Brain microvascular endothelial cell (primary cell): ENCODE results near the gene PTPN3.

Source experiments
- DNase-seq: peaks from one replicate; pipeline ENCODE4 v3.0.0-alpha.2; 2020
- H3K27ac ChIP-seq: fragments of 250-450 bp; sonication (Bioruptor Pico); 2 replicates; pipeline ENCODE4 v1.5.1; 2020; ENCODE audit warnings: mild to moderate bottlenecking, moderate library complexity
- H3K27me3 ChIP-seq: fragments of 250-450 bp; sonication (Bioruptor Pico); replicated peaks from 2 replicates; pipeline ENCODE4 v1.5.1; 2020; ENCODE audit warnings: mild to moderate bottlenecking
- H3K36me3 ChIP-seq: fragments of 250-450 bp; sonication (Bioruptor Pico); replicated peaks from 2 replicates; pipeline ENCODE4 v1.5.1; 2020; ENCODE audit warnings: mild to moderate bottlenecking
- H3K4me3 ChIP-seq: 2 replicates; pipeline ENCODE4 v1.5.1; 2011; ENCODE audit warnings: low read depth, mild to moderate bottlenecking, control low read depth, low read length, moderate library complexity
- CTCF ChIP-seq: IDR thresholded peaks from 2 replicates; pipeline ENCODE4 v1.5.1; 2011; ENCODE audit warnings: low read depth, mild to moderate bottlenecking, moderate library complexity, low read length, control low read depth, inconsistent platforms; ENCODE audit errors: missing control alignments
- in situ Hi-C: cut with HindIII; loops from 2 replicates; pipeline ENCODE4 v1.10.0; 2017; ENCODE audit warnings: low sequenced_read_pairs, low pct_ligation_motif_present

Gene PTPN3

GRCh38 chr9:109411069-109411761 is 86.9 kb downstream of the PTPN3 start:
- peaks cover 3% of the 10 kb centered on the region for H3K36me3 ChIP-seq
- no peak overlapping the region for H3K27ac ChIP-seq
- no peaks in the 10 kb centered on the region for H3K27me3 ChIP-seq
- DNase-seq, result no peak
- TF ChIP-seq CTCF, result no peak
- in situ Hi-C loops, result no loop called here
- H3K4me3 ChIP-seq, result no peak overlapping the region

- no peaks in the 10 kb centered on the region for H3K27me3 ChIP-seq
- TF ChIP-seq CTCF, result peak; percentile 34
- no peak for DNase-seq
- in situ Hi-C loops, result no loop called here
- no peak overlapping the region for H3K4me3 ChIP-seq
- no peak overlapping the region for H3K27ac ChIP-seq
- H3K36me3 ChIP-seq, result peaks cover 3% of the 10 kb centered on the region
Measured at GRCh38 chr9:109409773-109410397, 88.2 kb downstream of the PTPN3 start.

- no peaks in the 10 kb centered on the region for H3K27me3 ChIP-seq
- TF ChIP-seq CTCF, result no peak
- no peak for DNase-seq
- peaks cover 4% of the 10 kb centered on the region for H3K36me3 ChIP-seq
- H3K27ac ChIP-seq, result no peak overlapping the region
- H3K4me3 ChIP-seq, result no peak overlapping the region
- in situ Hi-C loops, result no loop called here
Measured at GRCh38 chr9:109408759-109409462, 89.2 kb downstream of the PTPN3 start.

- Histone ChIP-seq H3K36me3 (peaks cover 4% of the 10 kb centered on the region), H3K27ac (no peak overlapping the region), H3K4me3 (no peak overlapping the region), H3K27me3 (no peaks in the 10 kb centered on the region)
- in situ Hi-C loops, result no loop called here
- TF ChIP-seq CTCF, result no peak
- DNase-seq, result no peak
Measured at GRCh38 chr9:109403766-109404320, 94.3 kb downstream of the PTPN3 start.

GRCh38 chr9:109403116-109403515 is 95.0 kb downstream of the PTPN3 start:
- no peak overlapping the region for H3K27ac ChIP-seq
- in situ Hi-C loops, result no loop called here
- H3K36me3 ChIP-seq, result peaks cover 6% of the 10 kb centered on the region
- H3K27me3 ChIP-seq, result no peaks in the 10 kb centered on the region
- no peak for DNase-seq
- no peak for TF ChIP-seq CTCF
- no peak overlapping the region for H3K4me3 ChIP-seq
